Heart left ventricle (tissue), 13 donors: Measurements from ENCODE around the gene MPRIP.

Experiments used
- POLR2A ChIP-seq, 2 donors: fragments of 450-650 bp; IDR thresholded peaks; one replicate each; pipeline ENCODE4 v1.6.1; 2017; ENCODE audit warnings: antibody characterized with exemption in 2 of 2, mild to moderate bottlenecking in 2 of 2, moderate library complexity in 2 of 2
- TF ChIP-seq, protein P1 (sequence below), 12 donors: fragments of 200-600 bp; sonication (generic) in 4 of 12; IDR thresholded peaks; one replicate each; pipeline versions ENCODE4 v1.5.0 to v1.8.0; 2018 to 2022; ENCODE audit warnings: antibody characterized with exemption in 12 of 12, mild to moderate bottlenecking in 5 of 12
- donor health status: ischemic (EF 13 %, LVEDD 7.1; RV severe dilation, severe dysfunction).
- donor health status: DM: no; HTN: yes; CAD: no.
- donor health status: DM: no; HTN: no; CAD: no.
- donor health status: ischemic (EF 25% LVEDD 6.9; RV normal size, moderate dysfunction).
- donor health status: ischemic (EF 25% LVEDD 5.7; RV mildly dilated, moderate dysfunction).
- donor health status: ischemic (EF 35%, LVEDD 5.7; RV mildly dilated, moderate dysfunction).
- donor health status: nonischemic (EF 11% LVEDD 7.7; RV severe dilation, severe dysfunction).
- donor health status: DM: yes; HTN: yes; CAD: no.
- donor health status: PGD.
- donor health status: ischemic (EF 29% LVEDD 5.4; RV normal size, mild dysfunction).
- donor health status: nonischemic (EF 23%, LVEDD 6.1; RV moderate dilation, normal function).

GRCh38 chr17:17129466-17129865 is 87.2 kb downstream of the MPRIP start:
- TF ChIP-seq, protein P1, sequence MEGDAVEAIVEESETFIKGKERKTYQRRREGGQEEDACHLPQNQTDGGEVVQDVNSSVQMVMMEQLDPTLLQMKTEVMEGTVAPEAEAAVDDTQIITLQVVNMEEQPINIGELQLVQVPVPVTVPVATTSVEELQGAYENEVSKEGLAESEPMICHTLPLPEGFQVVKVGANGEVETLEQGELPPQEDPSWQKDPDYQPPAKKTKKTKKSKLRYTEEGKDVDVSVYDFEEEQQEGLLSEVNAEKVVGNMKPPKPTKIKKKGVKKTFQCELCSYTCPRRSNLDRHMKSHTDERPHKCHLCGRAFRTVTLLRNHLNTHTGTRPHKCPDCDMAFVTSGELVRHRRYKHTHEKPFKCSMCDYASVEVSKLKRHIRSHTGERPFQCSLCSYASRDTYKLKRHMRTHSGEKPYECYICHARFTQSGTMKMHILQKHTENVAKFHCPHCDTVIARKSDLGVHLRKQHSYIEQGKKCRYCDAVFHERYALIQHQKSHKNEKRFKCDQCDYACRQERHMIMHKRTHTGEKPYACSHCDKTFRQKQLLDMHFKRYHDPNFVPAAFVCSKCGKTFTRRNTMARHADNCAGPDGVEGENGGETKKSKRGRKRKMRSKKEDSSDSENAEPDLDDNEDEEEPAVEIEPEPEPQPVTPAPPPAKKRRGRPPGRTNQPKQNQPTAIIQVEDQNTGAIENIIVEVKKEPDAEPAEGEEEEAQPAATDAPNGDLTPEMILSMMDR (IDR thresholded peaks at IDR 0.05) = no peak
- TF ChIP-seq POLR2A (IDR thresholded peaks at IDR 0.05) = no peak
